Ammon's horn (tissue), 1 donor: ENCODE results near the gene NCF4.

ENCODE experiments used
- DNase-seq: peaks from one replicate; pipeline ENCODE4 v3.0.0-alpha.2; 2016; ENCODE audit warnings: low spot score

Gene NCF4

GRCh38 chr22:36894266-36894665 is 33.5 kb downstream of the NCF4 start:
- no peak for DNase-seq

GRCh38 chr22:36897611-36898010 is 36.8 kb downstream of the NCF4 start:
- DNase-seq, result no peak

- DNase-seq, result no peak
Observed at GRCh38 chr22:36898690-36899089, 37.9 kb downstream of the NCF4 start.

- DNase-seq, result no peak
Observed at GRCh38 chr22:36899498-36899897, 38.7 kb downstream of the NCF4 start.

- no peak for DNase-seq
Observed at GRCh38 chr22:36900225-36900624, 39.4 kb downstream of the NCF4 start.

- DNase-seq, result no peak
Observed at GRCh38 chr22:36900880-36901279, 40.1 kb downstream of the NCF4 start.

GRCh38 chr22:36901411-36902142 is 40.8 kb downstream of the NCF4 start:
- DNase-seq, result no peak

- DNase-seq, result no peak
Observed at GRCh38 chr22:36902143-36902926, 41.5 kb downstream of the NCF4 start.

- DNase-seq, result no peak
Observed at GRCh38 chr22:36904260-36904880, 43.6 kb downstream of the NCF4 start.

GRCh38 chr22:36907253-36908195 is 46.7 kb downstream of the NCF4 start:
- no peak for DNase-seq

- no peak for DNase-seq
Observed at GRCh38 chr22:36910461-36910860, 49.7 kb downstream of the NCF4 start.

- no peak for DNase-seq
Observed at GRCh38 chr22:36911887-36912661, 51.3 kb downstream of the NCF4 start.

- DNase-seq, result peak; percentile 29
Observed at GRCh38 chr22:36912694-36913426, 52.1 kb downstream of the NCF4 start.

GRCh38 chr22:36913427-36914389 is 52.9 kb downstream of the NCF4 start, which contains the start of gene CSF2RB:
CSF2RB (plus strand) TSS chr22:36913628; CDS start chr22:36922208, 8,580 bp downstream.
- DNase-seq, result peak; percentile 54

- no peak for DNase-seq
Observed at GRCh38 chr22:36914390-36914752, 53.6 kb downstream of the NCF4 start.

GRCh38 chr22:36916034-36916433 is 55.2 kb downstream of the NCF4 start:
- DNase-seq, result no peak

- DNase-seq, result no peak
Observed at GRCh38 chr22:36918586-36919284, 57.9 kb downstream of the NCF4 start.

GRCh38 chr22:36921309-36922104 is 60.7 kb downstream of the NCF4 start:
- DNase-seq, result peak; percentile 27
